ENCODE measurements around the gene ARSG.

DNA sequence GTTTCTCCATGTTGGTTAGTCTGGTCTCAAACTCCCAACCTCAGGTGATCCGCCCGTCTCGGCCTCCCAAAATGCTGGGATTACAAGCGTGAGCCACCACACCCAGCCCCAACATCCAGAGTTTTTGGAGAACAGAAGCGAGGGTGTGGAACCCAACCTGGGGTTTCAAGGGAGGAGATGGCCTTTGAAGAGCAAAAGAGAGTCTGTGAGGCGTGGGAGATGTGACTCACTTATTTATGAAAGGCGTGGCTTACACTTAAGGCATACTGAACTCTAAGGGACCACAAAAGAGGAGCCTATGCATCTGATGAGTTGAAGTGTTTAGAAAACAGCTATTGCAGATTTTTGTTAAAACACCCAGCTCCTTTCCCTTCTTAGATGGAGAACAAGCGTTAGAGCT, 18.9 kb downstream of the ARSG start:
- TF ChIP-seq, protein P1, sequence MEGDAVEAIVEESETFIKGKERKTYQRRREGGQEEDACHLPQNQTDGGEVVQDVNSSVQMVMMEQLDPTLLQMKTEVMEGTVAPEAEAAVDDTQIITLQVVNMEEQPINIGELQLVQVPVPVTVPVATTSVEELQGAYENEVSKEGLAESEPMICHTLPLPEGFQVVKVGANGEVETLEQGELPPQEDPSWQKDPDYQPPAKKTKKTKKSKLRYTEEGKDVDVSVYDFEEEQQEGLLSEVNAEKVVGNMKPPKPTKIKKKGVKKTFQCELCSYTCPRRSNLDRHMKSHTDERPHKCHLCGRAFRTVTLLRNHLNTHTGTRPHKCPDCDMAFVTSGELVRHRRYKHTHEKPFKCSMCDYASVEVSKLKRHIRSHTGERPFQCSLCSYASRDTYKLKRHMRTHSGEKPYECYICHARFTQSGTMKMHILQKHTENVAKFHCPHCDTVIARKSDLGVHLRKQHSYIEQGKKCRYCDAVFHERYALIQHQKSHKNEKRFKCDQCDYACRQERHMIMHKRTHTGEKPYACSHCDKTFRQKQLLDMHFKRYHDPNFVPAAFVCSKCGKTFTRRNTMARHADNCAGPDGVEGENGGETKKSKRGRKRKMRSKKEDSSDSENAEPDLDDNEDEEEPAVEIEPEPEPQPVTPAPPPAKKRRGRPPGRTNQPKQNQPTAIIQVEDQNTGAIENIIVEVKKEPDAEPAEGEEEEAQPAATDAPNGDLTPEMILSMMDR (IDR thresholded peaks at IDR 0.05): no peak
- TF ChIP-seq RAD21 (conservative IDR thresholded peaks at IDR 0.05 in 1 of 2, IDR thresholded peaks at IDR 0.05 in 1 of 2) (no peak), POLR2A (IDR thresholded peaks at IDR 0.05; ENCODE audit: low read length) (no peak), CBX8 (IDR thresholded peaks at IDR 0.05) (no peak), MAFK (IDR thresholded peaks at IDR 0.05; ENCODE audit: partially characterized antibody) (no peak), JUNB (IDR thresholded peaks at IDR 0.05) (no peak), MAZ (IDR thresholded peaks at IDR 0.05; ENCODE audit: borderline replicate concordance, low read depth, low read length) (no peak), GATA3 (IDR thresholded peaks at IDR 0.05; ENCODE audit: borderline replicate concordance) (no peak)
- TF ChIP-seq, protein P2, sequence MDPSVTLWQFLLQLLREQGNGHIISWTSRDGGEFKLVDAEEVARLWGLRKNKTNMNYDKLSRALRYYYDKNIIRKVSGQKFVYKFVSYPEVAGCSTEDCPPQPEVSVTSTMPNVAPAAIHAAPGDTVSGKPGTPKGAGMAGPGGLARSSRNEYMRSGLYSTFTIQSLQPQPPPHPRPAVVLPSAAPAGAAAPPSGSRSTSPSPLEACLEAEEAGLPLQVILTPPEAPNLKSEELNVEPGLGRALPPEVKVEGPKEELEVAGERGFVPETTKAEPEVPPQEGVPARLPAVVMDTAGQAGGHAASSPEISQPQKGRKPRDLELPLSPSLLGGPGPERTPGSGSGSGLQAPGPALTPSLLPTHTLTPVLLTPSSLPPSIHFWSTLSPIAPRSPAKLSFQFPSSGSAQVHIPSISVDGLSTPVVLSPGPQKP (IDR thresholded peaks at IDR 0.05; ENCODE audit: low read depth, low read length): no peak
- TF ChIP-seq, protein P3, sequence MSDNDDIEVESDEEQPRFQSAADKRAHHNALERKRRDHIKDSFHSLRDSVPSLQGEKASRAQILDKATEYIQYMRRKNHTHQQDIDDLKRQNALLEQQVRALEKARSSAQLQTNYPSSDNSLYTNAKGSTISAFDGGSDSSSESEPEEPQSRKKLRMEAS (IDR thresholded peaks at IDR 0.05): no peak
- TF ChIP-seq, protein P4, sequence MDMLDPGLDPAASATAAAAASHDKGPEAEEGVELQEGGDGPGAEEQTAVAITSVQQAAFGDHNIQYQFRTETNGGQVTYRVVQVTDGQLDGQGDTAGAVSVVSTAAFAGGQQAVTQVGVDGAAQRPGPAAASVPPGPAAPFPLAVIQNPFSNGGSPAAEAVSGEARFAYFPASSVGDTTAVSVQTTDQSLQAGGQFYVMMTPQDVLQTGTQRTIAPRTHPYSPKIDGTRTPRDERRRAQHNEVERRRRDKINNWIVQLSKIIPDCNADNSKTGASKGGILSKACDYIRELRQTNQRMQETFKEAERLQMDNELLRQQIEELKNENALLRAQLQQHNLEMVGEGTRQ (IDR thresholded peaks at IDR 0.05): no peak
